ENCODE measurements around the gene ATF2.

The ATF2 gene

GRCh38 chr2:175039490-175039889, 128.5 kb downstream of the ATF2 start:
- H3K4me3 ChIP-seq (ENCODE audit: control insufficient read depth, low read depth, low read length): no peak overlapping the region
- no peak for TF ChIP-seq CTCF (IDR thresholded peaks at IDR 0.05; ENCODE audit: control insufficient read depth, insufficient read depth, low read depth, low read length, missing control alignments)
- no peak for DNase-seq (ENCODE audit: low read depth)

GRCh38 chr2:175039031-175039430, 129.0 kb downstream of the ATF2 start:
- no peak for DNase-seq (ENCODE audit: low read depth)

GRCh38 chr2:175037941-175038340, 130.1 kb downstream of the ATF2 start:
- DNase-seq (ENCODE audit: low read depth): no peak
- H3K4me3 ChIP-seq (ENCODE audit: control insufficient read depth, low read depth, low read length): no peak overlapping the region
- TF ChIP-seq CTCF (IDR thresholded peaks at IDR 0.05; ENCODE audit: control insufficient read depth, insufficient read depth, low read depth, low read length, missing control alignments): no peak

More at GRCh38 chr2:175039031-175039430, 129.0 kb downstream of the ATF2 start:
- no peak for TF ChIP-seq CTCF (IDR thresholded peaks at IDR 0.05; ENCODE audit: control insufficient read depth, insufficient read depth, low read depth, low read length, missing control alignments)
- H3K4me3 ChIP-seq (ENCODE audit: control insufficient read depth, low read depth, low read length): no peak overlapping the region

- H3K4me3 ChIP-seq (ENCODE audit: control insufficient read depth, low read depth, low read length): no peak overlapping the region
- TF ChIP-seq CTCF (IDR thresholded peaks at IDR 0.05; ENCODE audit: control insufficient read depth, insufficient read depth, low read depth, low read length, missing control alignments): peak; percentile 37
- DNase-seq (ENCODE audit: low read depth): no peak
Measured at GRCh38 chr2:175036582-175037018, 131.4 kb downstream of the ATF2 start.

GRCh38 chr2:175035806-175036205, 132.2 kb downstream of the ATF2 start:
- no peak for TF ChIP-seq CTCF (IDR thresholded peaks at IDR 0.05; ENCODE audit: control insufficient read depth, insufficient read depth, low read depth, low read length, missing control alignments)
- DNase-seq (ENCODE audit: low read depth): no peak
- H3K4me3 ChIP-seq (ENCODE audit: control insufficient read depth, low read depth, low read length): no peak overlapping the region

- no peak for DNase-seq (ENCODE audit: low read depth)
- no peak overlapping the region for H3K4me3 ChIP-seq (ENCODE audit: control insufficient read depth, low read depth, low read length)
- TF ChIP-seq CTCF (IDR thresholded peaks at IDR 0.05; ENCODE audit: control insufficient read depth, insufficient read depth, low read depth, low read length, missing control alignments): no peak
Measured at GRCh38 chr2:175034716-175035115, 133.3 kb downstream of the ATF2 start.
